GM21447 (cell line): Measurements from ENCODE around the gene IDNK.
"Not testable (repeated sequence)": the region's sequence is repeated elsewhere in the genome, so short reads cannot be mapped to it uniquely, and the experiment has no call there.

Source experiments
- ATAC-seq: cut with Tn5 transposase; IDR thresholded peaks from one replicate; pipeline ENCODE4 v1.9.1; 2021; ENCODE audit not compliant: unreplicated experiment

IDNK gene

DNA sequence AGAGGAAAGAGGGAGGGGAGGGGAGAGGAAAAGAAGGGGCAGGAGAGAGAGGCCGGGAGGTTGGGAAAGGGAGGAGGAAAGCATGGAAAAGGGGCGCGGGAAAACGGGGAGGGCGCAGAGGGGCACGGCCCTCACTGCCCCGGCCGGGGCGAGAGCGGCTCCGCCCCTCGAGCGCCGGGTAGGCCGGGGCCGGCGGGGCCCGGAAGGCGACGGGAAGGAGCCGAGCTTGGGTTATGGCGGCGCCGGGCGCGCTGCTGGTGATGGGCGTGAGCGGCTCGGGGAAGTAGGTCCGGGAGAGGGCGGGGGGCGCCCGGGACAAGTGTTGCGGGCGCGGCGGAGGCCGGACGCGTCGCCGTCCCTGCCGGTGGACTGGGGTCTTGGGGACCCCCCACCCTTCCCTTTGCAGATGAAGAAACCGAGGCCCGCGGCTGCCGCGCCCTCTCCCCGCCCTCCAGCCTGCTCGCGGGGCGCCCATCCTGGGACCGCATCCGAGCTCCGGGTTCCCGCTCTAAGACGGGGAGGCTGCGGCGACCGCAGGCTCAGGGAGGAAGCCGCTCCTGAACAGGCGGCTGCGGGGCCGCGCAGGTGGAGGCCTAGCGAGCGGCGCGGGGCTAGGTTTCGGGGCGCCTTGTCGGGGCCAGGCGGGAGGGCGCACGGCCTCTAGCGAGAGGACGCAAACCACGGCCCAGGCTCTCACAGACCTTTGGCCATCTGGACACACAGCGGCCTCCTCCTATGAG lies at the start of gene IDNK:
Gene IDNK (plus strand): TSS at position 205 of the 740 bp plus-strand sequence. CDS start 29 bp downstream, at position 234.
- ATAC-seq, result peak; percentile 84

DNA sequence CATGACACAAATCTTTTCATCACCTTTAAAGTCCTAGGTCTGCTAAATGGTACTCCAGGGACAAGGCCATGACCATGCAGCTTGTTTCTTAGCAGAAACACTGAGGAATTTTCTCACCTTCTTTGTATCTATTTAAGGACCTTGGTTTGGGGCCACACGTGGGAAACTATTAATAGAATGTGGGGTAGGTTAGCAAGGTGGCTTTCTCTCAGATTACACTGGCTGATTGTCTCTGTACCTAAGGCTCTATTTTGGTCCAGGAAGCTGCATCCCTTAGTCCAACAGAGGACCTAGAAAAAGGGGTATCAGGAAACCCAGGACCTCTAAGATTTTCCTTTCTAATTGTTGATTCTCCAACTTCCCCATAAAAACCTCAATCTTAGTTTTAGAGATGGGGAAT lies 48.5 kb upstream of the IDNK start:
- ATAC-seq, result no peak

DNA sequence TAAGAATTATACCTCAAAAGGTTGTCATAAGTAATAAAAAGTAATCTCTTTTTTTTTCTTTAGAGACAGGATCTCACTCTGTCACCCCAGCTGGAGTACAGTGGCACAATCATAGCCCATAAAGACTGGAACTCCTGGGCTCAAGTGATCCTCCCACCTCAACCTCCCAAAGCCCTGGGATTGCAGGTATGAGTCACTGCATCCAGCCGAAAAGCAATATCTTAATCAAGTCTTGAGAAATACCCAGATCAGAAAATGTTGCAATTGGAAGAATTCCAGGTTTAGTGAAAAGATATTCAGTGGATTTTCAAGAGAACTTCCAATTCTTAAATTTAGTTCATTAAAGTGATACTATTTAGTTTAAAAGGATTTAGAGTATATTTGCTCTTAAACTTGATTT lies 40.9 kb upstream of the IDNK start:
- no peak for ATAC-seq

DNA sequence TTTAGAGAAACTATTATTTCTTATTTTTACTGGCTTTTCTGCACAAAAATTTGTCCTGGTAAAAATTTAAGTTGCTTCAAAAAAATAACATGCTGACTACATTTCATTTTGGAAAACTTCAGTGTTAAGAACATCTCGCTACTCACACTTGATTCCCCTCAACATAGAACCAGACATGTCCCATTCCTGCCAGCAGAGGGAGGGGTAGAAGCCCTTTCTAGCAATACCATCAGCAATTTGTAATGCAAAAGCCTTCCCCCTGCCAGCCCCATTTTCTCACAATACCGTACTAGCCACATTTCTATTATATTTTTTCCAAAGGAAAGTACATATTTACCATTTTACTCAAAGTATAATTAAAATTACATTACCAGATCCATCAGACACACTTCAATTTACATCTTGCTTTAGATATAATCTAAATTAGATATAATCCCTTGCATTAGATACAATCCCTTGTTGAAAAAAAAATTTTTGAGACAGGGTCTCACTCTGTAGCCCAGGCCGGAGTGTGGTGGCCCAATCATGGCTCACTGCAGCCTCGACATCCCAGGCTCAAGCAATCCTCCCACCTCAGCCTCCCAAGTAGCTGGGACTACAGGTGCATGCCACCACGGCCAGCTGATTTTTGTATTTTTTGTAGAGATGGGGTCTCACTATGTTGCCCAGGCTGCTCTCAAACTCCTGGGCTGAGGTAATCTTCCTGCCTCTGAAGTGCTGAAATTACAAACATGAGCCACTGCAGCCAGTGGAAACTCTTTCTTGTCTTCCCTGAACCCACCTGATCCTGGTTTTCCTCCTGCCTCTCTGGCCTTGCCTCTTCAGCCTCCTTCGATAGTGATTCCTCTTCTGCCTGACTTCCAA lies 39.6 kb upstream of the IDNK start:
- ATAC-seq, result peak; percentile 50

DNA sequence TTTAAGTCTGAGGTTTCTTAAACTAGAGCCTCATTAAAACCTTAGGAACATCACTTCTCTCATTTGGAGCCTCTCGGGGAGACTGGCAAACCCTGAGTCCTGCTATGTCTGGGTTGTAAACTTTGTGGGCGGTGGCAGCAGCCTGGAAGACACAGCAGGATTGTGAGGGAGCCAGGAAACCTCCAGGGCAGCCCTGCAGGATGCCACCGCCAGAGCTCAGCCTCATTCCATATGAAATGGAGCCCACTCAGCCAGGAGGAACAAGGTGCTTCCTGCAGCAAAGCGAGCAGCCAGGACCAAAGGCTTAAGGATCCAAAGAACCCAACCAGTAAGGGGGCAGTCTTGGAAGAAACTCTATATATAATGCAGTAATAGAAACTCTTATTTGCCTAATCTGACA lies 37.9 kb upstream of the IDNK start:
- no peak for ATAC-seq

DNA sequence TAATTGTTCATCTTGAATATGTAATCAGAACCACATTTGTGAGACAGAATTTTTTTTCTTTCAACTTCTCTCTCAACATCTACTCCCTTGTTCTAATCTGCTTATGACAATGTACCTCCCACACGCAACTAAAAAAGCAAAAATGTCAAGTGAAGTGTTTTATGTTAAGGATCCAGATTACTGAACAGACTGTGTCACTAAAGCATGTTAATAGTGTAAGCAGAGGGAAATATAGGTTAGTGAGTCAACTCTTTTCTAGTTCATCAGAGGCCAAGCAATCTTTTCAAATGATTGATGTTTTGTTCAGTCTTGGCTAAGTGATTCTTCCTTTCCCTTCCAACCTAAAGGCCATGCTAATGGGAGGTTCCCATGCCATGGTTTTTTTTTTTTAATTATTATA lies 34.7 kb upstream of the IDNK start:
- no peak for ATAC-seq

DNA sequence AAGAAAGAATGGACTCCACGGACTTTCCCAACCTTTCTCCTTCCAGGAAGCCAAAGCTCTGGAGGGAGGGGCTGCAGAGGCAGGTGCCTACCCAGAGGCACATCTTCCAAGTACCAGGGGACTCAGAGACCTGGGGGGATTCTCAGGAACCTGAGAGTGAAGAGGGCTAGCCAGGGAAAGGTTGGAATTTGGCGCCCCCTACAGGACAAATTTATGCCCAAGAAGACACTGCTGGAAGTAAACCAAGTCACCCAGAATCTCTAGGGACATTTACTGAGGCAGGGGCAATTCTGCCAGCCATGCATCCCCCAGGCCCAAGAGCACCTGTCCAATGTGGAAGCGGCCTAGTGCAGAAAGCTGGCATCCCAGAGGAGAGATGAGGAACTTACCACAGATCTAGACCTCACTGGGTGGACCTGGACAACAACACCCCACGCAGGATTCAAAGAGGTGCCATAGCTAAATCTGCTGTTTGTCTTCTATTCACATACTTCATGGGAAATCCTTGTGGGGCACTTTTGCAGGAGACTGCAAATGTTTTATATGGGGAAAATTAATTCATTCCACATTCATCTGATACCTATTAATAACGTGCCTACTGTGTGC lies 25.9 kb upstream of the IDNK start:
- ATAC-seq, result no peak

DNA sequence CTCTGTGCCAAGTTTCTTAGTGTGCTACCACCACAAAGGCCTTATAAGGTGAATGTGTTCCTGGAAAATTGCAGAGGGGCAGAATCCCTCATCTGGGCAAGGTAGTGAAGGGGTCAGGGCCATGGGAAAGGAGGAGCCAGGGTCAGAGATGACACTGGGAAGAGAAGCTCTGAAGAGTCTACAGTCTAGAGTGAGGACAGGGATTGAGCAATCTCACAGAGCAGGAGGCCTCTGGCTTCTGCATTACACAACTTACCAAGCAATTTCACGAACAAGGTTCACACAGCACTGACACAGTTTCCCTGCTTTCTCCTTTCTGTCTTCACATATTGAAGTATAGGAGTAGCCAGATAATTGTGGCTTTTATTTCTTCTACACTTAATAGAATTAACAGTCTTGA lies 24.5 kb upstream of the IDNK start:
- ATAC-seq, result no peak

DNA sequence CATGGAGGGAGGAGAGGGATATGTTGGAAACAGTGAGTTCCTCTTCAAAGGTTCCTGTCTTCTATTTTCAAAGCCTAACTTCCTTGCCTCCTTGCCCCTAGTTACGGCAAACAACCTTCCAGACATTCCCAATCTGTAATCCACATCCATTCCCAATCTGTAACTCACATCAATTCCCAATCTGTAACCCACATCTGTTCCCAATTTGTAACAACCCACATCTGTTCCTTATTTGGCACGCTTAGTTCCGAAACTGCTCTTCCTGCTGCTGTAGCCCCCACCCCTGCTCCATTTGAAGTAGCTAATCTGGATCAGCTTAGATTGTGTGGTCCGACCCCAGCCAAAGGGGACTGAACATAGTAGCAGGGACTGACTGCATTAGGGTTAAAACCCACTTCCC lies 23.9 kb upstream of the IDNK start:
- no peak for ATAC-seq

DNA sequence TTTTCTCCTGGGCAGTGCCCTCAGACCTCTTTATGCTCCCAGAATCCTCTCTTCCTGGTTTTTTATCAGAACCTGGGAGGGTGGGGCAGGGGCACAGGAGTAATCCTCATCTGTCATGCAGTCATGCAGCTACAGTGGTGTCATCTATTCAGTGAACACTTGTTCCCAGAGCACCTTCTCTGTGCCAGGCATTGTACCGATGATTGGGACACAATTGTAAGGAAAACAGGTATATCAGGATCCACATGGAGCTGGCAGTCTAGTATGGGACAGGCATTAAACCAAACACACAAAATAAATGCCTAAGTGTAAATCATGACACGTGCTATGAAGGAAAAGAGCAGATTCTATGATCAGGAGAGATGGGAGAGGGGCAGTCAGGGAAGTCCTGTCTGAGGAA lies 21.5 kb upstream of the IDNK start:
- no peak for ATAC-seq

DNA sequence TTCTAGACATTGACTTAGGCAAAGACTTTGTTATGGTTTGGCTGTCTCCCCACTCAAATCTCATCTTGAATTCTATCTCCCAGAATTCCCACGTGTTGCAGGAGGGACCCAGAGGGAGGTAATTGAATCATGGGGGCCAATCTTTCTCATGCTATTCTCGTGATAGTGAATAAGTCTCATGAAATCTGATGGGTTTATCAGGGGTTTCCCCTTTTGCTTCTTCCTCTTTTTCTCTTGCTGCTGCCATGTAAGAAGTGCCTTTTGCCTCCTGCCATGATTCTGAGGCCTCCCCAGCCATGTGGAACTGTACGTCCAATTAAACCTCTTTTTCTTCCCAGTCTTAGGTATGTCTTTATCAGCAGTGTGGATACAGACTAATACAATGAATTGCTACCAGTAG lies 15.3 kb upstream of the IDNK start:
- not testable (repeated sequence) for ATAC-seq

DNA sequence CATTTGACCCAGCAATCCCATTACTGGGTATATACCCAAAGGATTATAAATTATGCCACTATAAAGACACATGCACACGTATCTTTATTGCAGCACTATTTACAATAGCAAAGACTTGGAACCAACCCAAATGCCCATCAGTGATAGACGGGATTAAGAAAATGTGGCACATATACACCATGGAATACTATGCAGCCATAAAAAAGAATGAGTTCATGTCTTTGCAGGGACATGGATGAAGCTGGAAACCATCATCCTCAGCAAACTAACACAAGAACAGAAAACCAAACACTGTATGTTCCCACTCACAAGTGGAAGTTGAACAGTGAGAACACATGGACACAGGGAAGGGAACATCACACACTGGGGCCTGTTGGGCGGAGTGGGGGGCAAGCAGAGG lies 9.6 kb upstream of the IDNK start:
- ATAC-seq, result not testable (repeated sequence)

DNA sequence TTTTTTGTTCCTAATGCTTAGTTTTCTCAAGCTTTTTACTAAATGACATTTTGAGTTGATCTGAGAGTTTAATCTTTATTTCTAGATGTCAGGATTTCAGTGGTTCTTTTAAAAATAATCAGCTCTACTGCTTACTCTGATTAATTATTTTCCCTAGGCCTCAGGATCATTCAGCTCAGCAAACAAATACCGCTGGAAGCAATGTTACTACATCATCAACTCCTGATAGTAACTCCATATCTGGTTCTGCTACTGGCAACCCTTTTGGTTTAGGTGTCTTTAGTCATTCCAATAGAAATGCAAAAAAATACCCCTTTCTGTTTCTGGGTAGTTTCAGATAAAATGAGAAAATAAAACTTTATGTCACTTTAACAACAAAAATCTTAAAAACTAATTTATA lies 5.6 kb upstream of the IDNK start:
- ATAC-seq, result no peak

DNA sequence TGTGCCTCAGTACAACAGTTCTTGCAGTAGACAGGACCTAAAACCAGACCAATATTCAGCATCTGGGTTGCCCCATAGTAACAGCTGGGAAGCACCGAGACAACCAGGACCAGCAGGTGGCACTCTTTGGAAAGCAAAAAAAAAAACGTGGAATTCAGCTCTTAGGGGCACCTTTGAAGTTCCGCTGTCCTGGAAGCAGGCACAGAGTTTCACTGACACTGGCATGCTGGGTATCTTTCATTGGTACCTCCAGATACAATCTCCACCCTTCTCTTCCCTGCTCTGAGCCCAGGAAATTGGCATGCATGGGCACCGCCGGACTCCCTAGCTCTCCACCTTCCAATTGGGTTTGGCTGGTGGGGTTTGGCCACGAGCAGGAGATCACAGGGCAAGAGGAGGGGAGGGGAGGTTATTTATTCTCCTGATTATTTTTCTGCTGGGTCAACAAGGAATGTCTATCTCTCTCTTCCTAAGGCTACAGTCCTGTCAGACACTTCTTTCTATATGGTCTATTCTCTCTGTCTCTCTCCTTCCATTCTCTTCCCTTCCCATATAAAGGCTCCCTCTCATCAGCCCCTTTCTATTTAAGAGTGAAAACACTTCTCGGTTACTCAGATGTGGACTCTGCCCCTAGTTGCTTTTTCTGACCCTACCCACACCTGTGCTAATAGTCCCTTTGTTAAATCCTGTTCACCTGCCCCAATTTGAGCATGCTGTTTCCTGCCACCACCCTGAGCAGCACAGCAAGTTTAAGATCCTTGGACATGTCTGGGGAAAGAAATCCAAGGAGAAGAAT lies 1.9 kb upstream of the IDNK start:
- no peak for ATAC-seq

DNA sequence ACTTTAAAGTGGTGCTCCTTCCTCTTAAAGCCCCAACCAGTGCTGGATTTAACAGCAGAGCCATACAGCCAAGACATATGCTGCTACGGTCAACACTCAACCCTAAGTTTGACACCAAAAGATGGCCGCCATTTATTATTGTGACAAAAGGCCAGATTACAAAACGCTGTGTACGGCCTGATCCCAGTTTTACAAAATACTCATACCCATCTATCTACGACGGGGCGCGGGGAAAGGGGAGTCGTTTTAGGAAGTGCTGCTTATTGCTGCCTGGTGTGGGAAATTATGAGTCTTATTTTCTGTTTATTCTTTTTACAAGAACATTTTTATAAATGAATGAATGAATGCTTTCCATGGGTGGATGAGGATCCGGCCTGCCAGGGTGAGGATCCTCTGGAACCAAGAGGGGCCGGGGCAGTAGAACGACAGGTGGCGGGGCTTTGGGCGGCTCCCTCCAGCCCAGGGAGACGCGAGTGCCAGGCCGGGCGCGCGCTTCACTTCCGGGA lies 457 bp upstream of the IDNK start:
- ATAC-seq, result peak; percentile 50

DNA sequence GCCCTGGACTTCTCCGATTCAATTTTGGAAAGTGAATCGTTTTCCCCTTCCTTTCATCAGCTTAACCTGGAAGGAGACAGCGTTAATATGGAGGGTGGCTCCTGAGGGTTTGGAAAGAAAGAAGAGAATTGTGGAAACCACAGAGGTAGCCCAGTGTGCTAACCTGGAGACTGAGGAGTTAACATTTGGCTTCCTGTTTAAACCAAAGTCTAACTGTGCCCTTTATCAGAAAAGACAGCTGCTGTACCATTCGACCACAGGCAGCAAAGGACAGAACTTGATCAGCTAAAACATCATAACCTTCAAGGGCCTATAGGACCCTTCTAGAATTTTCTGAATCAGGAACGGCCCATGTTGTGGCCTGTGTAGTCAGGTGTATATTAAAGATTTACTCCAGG lies 735 bp downstream of the IDNK start:
- peak; percentile 27 for ATAC-seq

DNA sequence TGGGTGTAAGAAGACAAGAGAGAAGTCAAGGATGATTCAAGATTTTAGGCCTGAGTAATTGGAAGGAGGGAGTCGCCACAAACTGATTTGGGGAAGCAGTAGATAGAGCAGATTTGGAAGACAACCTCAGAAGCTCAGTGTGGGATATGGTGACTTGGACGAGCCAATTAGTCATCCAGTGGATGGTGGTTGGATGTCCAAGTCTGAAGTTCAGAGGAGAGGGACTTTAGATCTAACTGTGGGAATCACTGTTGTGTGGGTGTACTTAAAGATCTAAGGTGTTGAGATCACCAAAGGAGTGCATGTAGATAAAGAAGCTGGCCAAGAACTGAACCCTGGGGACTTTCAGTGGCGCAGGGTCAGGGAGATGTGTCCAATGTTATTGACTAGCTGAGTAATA lies 2.2 kb downstream of the IDNK start:
- ATAC-seq, result no peak

DNA sequence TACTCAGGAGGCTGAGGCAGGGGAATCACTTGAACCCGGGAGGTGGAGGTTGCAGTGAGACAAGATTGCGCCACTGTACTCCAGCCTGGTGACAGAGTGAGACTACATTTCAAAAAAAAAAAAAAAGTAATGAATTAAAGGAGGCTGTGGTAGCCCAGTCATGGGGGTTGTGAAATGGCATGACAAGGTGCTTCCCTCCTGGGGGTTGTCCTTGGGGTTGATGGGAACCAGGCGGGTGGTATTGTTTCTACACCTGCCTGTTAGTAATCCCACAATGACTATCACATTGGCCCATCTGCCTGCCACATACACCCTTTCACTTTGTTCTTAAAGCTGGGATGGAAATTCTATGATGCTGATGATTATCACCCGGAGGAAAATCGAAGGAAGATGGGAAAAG lies 5.6 kb downstream of the IDNK start:
- no peak for ATAC-seq

DNA sequence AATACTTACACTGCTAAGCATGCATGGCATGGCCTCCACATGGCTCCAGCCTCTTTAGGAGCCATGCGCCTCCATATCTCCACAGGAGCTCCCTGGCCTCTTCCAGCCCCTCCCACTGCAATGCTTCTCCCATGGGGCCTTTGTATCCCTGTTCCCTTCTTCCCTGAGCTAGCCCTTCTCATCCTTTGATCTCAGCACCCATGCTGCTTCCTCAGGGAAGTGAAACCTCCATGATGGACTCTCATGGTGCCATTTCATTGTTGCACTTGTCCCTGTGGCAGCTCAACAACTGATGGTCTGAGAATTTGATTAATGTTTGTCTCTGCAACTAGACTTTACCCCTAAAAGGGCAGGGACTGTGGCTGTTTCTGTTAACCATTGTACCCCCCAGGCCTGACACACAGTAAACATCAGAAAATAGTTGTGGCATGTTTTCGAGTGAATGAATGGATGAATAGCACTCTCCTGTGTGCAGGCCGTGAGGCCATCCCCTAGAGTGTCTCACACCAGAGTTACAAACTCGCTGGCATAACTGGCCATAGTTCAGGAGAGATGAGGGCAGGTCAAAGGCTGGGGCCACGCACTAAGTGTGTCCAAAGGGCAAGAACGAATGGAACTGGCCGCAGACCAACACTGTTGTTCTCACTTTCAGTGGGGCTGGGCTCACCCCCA lies 6.6 kb downstream of the IDNK start:
- no peak for ATAC-seq

DNA sequence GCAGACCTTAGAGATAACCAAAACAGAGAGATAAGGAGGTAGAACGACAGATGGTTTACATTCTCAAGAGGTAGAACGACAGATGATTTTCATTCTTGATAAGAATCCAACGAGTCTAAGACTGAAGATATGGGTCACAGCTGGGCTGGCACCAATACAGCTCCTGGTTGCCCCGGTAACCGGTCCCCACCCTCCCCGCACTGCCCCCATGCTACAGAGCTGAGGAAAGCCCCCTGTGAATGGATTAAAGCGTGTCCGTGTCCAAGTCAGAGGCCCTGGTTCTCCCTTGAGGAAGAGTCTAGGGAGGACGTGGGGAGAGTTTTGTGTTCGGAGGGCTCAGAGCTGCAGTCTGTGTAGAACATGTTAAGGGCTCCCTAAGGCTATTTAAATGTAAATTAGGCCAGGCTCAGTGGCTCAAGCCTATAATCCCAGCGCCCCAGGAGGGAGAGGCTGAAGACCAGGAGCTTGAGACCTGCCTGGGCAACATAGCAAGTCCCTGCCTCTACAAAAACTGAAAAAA lies 8.1 kb downstream of the IDNK start:
- ATAC-seq, result no peak
